ENCODE measurements around the gene CFAP58. TPM values are rescaled to one million over a fixed set of nuclear protein-coding genes. Genes with fewer than 3 reads are reported as not detected.

The CFAP58 gene
- total and polyA plus RNA-seq, 2 of the 13 experiments (the other 11 are each of a cell fraction or from before 2014, with no cell fraction given): 0.03 TPM; not detected in 1

- TF ChIP-seq ZNF124 (CRISPR knock-in tag; IDR thresholded peaks at IDR 0.05): no peak
Observed at GRCh38 chr10:104449391-104449790, 95.8 kb downstream of the CFAP58 start (continued).

GRCh38 chr10:104450490-104450889, 96.9 kb downstream of the CFAP58 start:
- no peak for DNase-seq (ENCODE audit: low spot score)
- FAIRE-seq: no peak
- BruUV-seq (replicated peaks): no TSS peak
- Histone ChIP-seq H3K4me1 (ENCODE audit: insufficient read depth, low read length) (no peaks in the 10 kb centered on the region), H3K9ac (ENCODE audit: insufficient read depth, low read depth, low read length) (no peak overlapping the region), H3K27me3 (ENCODE audit: control insufficient read depth in 1 of 2, insufficient read depth in 2 of 2, low read length in 2 of 2) (0 out of 5 replicates have a peak, but pooled peaks cover 0 to 3% of the 10 kb centered on the region in 2 experiments), H3K4me3 (replicated peaks in 1 of 3; ENCODE audit: insufficient read depth in 1 of 3, low read depth in 2 of 3, low read length in 3 of 3) (no peak overlapping the region), H3K9me3 (ENCODE audit: low read length) (no peaks in the 10 kb centered on the region), H3K79me2 (ENCODE audit: insufficient read depth, low read length) (no peaks in the 10 kb centered on the region), H3K27ac (ENCODE audit: extremely low read length, insufficient read depth, low read length) (no peak overlapping the region), H2AFZ (ENCODE audit: low read length) (no peak overlapping the region), H4K20me1 (ENCODE audit: insufficient read depth, low read length) (no peaks in the 10 kb centered on the region), H3K4me2 (ENCODE audit: low read depth, low read length) (no peak overlapping the region), H3K36me3 (replicated peaks in 1 of 2; ENCODE audit: control insufficient read depth in 1 of 2, insufficient read depth in 2 of 2, low read length in 2 of 2) (no peaks in the 10 kb centered on the region)
- ChIA-PET POLR2A (no interaction called here), CTCF (ENCODE audit: low intra/inter-chr PET ratio, low total read pairs) (no interaction called here)
- in situ Hi-C loops (cut with HindIII; ENCODE audit: extremely low pct_ligation_motif_present, low pct_unique_long_range_greater_than_20kb) (no loop called here), intact Hi-C loops (cut with micrococcal nuclease; ENCODE audit: unreplicated experiment) (no loop called here)
- no peak for TF ChIP-seq FIP1L1 (IDR thresholded peaks at IDR 0.05; ENCODE audit: borderline replicate concordance, insufficient read depth, low read depth, low read length)
- no peak for TF ChIP-seq ZNF414 (CRISPR knock-in tag; IDR thresholded peaks at IDR 0.05)
- no peak for TF ChIP-seq SRSF4 (IDR thresholded peaks at IDR 0.05; ENCODE audit: low read depth, low read length, poor library complexity, severe bottlenecking)
- TF ChIP-seq RNF2 (conservative IDR thresholded peaks at IDR 0.05; ENCODE audit: low read depth): no peak
- TF ChIP-seq ZNF382 (CRISPR knock-in tag; IDR thresholded peaks at IDR 0.05; ENCODE audit: borderline replicate concordance): no peak
- no peak for TF ChIP-seq HOMEZ (CRISPR knock-in tag; IDR thresholded peaks at IDR 0.05; ENCODE audit: low read depth)
- TF ChIP-seq NCOA1 (CRISPR knock-in tag; IDR thresholded peaks at IDR 0.05): no peak
- TF ChIP-seq NFATC3 (CRISPR knock-in tag; IDR thresholded peaks at IDR 0.05): no peak
- no peak for TF ChIP-seq ZNF546 (CRISPR knock-in tag; conservative IDR thresholded peaks at IDR 0.05)
- no peak for TF ChIP-seq ZBTB38 (CRISPR knock-in tag; IDR thresholded peaks at IDR 0.05)
- no peak for TF ChIP-seq EED (CRISPR knock-in tag; IDR thresholded peaks at IDR 0.05)
- TF ChIP-seq ZNF724P (CRISPR knock-in tag; IDR thresholded peaks at IDR 0.05; ENCODE audit: borderline replicate concordance): no peak
- TF ChIP-seq ZNF17 (CRISPR knock-in tag; IDR thresholded peaks at IDR 0.05): no peak
- no peak for TF ChIP-seq ZFX (CRISPR knock-in tag; IDR thresholded peaks at IDR 0.05; ENCODE audit: low read depth)
- no peak for TF ChIP-seq MAFF (IDR thresholded peaks at IDR 0.05; ENCODE audit: low read depth, low read length)
- TF ChIP-seq ZC3H4 (CRISPR knock-in tag; IDR thresholded peaks at IDR 0.05; ENCODE audit: borderline replicate concordance): no peak
- ATAC-seq: no peak
